Suprapubic skin (tissue), 4 donors: ENCODE results near the gene PPP2R1B. TPM values are rescaled to one million over a fixed set of nuclear protein-coding genes. Genes with fewer than 3 reads are reported as not detected.

Source experiments
- DNase-seq, 2 donors: peaks; one replicate each; pipeline ENCODE4 v3.0.0-alpha.2; 2019; ENCODE audit warnings: low spot score in 2 of 2
- H3K27ac ChIP-seq: fragments of 200-600 bp; sonication (generic); one replicate; pipeline ENCODE4 v1.5.1; 2019
- H3K27me3 ChIP-seq: fragments of 200-600 bp; sonication (generic); one replicate; pipeline ENCODE4 v1.5.1; 2019
- H3K36me3 ChIP-seq: fragments of 200-600 bp; sonication (generic); one replicate; pipeline ENCODE4 v1.5.1; 2019
- H3K4me1 ChIP-seq: fragments of 200-600 bp; sonication (generic); one replicate; pipeline ENCODE4 v1.5.1; 2019
- H3K4me3 ChIP-seq: fragments of 200-600 bp; sonication (generic); one replicate; pipeline ENCODE4 v1.5.1; 2019; ENCODE audit warnings: mild to moderate bottlenecking
- H3K9me3 ChIP-seq: fragments of 200-600 bp; sonication (generic); one replicate; pipeline ENCODE4 v1.5.1; 2019
- EP300 ChIP-seq: sonication (generic); formaldehyde crosslinking; IDR thresholded peaks from one replicate; pipeline ENCODE4 v1.6.1; 2017; ENCODE audit warnings: antibody characterized with exemption
- POLR2A ChIP-seq, 2 donors: fragments of 450-650 bp; IDR thresholded peaks; one replicate each; pipeline ENCODE4 v1.6.1; 2017; ENCODE audit warnings: antibody characterized with exemption in 2 of 2, mild to moderate bottlenecking in 2 of 2, moderate library complexity in 2 of 2
- POLR2AphosphoS5 ChIP-seq, 3 donors: sonication (generic); formaldehyde crosslinking; IDR thresholded peaks; one replicate each; pipeline ENCODE4 v1.6.1; 2017; ENCODE audit warnings: antibody characterized with exemption in 3 of 3
- WGBS: methylation state at CpG from one replicate; pipeline ENCODE4 v1.1.5; 2018; 5-methylcytosine and 5-hydroxymethylcytosine counted together
- total RNA-seq, 4 donors: library from RNA; depleted of rRNA; stranded (reverse); fragments of >200 nt; gene quantifications; one replicate each; pipeline ENCODE4 v1.1.0, GENCODE V29; 2016
- TF ChIP-seq, protein P1 (sequence below), 2 donors: fragments of 200-600 bp in 1 of 2; fragments of 450-650 bp in 1 of 2; sonication (generic) in 1 of 2; IDR thresholded peaks; one replicate each; pipeline ENCODE4 v1.5.1; 2016 to 2019; ENCODE audit warnings: antibody characterized with exemption in 2 of 2, mild to moderate bottlenecking in 1 of 2, moderate library complexity in 1 of 2

PPP2R1B gene
- total RNA-seq, 4 donors from 2014 or later: 27.9 to 39.8 (median 31.8) TPM

DNA sequence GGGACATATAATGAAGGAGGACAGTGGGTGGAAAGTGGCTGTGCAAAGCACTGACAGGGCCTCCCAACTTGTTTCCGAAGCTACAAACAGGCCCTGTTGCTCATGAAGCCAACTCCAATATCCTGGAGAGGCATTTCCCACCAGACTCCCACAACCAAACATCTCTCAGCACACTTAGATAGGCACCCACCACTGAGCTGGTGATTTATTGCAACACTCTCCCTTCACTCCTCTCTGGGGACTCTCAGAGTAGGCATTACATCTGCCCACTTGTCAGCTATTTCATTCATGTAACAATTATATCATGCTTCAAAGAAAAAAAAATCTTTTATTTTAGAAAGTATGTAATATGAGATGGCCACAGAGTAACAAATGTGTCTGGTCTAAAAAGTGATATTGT, 32.1 kb upstream of the PPP2R1B start:
- TF ChIP-seq POLR2AphosphoS5 (IDR thresholded peaks at IDR 0.05): no peak
- no peak for TF ChIP-seq POLR2A (IDR thresholded peaks at IDR 0.05)
- TF ChIP-seq EP300: no peak
- Histone ChIP-seq H3K27me3 (no peaks in the 10 kb centered on the region), H3K4me3 (no peak overlapping the region), H3K4me1 (peaks cover 22% of the 10 kb centered on the region), H3K36me3 (peaks cover 5% of the 10 kb centered on the region), H3K9me3 (no peaks in the 10 kb centered on the region), H3K27ac (no peak overlapping the region)
- WGBS: 96% methylated on average over 1 of the region's 1 CpG
- no peak for DNase-seq

DNA sequence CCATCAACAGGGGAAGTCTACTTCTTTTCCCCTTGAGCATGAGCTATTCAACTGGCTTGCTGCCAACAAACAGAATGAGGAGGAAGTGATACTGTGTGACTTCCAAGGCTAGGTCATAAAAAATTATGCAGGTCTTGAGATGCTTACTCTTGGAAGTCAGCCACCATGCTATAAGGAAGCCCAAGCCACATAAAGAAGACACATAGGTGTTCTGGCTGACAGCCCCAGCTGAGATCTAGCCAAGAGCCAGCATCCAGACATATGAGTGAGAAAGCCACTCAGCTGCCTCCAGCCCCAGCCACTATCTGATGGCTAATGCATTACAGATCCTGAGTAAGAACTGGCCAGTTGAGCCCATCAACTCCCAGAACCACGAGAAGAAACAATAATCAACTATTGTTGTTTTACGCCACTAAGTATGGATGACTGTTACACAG, 31.0 kb upstream of the PPP2R1B start:
- WGBS: 79% methylated on average over 2 of the region's 2 CpGs
- no peak for DNase-seq
- no peaks in the 10 kb centered on the region for H3K27me3 ChIP-seq
- no peak for TF ChIP-seq POLR2AphosphoS5 (IDR thresholded peaks at IDR 0.05)
- no peak for TF ChIP-seq POLR2A (IDR thresholded peaks at IDR 0.05)
- no peak for TF ChIP-seq EP300
- TF ChIP-seq, protein P1, sequence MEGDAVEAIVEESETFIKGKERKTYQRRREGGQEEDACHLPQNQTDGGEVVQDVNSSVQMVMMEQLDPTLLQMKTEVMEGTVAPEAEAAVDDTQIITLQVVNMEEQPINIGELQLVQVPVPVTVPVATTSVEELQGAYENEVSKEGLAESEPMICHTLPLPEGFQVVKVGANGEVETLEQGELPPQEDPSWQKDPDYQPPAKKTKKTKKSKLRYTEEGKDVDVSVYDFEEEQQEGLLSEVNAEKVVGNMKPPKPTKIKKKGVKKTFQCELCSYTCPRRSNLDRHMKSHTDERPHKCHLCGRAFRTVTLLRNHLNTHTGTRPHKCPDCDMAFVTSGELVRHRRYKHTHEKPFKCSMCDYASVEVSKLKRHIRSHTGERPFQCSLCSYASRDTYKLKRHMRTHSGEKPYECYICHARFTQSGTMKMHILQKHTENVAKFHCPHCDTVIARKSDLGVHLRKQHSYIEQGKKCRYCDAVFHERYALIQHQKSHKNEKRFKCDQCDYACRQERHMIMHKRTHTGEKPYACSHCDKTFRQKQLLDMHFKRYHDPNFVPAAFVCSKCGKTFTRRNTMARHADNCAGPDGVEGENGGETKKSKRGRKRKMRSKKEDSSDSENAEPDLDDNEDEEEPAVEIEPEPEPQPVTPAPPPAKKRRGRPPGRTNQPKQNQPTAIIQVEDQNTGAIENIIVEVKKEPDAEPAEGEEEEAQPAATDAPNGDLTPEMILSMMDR (IDR thresholded peaks at IDR 0.05): no peak
- peaks cover 25% of the 10 kb centered on the region for H3K4me1 ChIP-seq
- H3K36me3 ChIP-seq: peaks cover 5% of the 10 kb centered on the region
- no peak overlapping the region for H3K27ac ChIP-seq
- H3K9me3 ChIP-seq: no peaks in the 10 kb centered on the region
- H3K4me3 ChIP-seq: no peak overlapping the region

DNA sequence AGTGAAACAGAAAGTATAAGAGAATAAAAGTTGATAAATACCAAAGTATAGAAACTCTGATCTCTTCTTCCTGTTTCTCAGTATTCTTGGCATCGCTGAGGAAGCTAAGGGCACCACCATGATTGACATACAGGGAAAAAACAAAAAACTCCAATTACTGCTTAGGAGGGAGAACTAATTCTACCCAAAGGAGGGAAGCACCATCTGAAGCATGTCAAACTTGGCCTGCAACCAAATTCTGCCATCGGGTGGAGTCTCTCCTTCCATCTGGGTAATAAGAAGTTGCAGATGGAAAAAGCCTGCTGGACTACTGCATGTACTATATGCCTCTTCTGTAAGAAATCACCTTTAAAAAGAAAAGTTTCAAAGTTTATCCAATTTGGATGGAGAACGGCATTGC, 30.5 kb upstream of the PPP2R1B start:
- TF ChIP-seq POLR2AphosphoS5 (IDR thresholded peaks at IDR 0.05): no peak
- TF ChIP-seq EP300: no peak
- TF ChIP-seq POLR2A (IDR thresholded peaks at IDR 0.05): no peak
- TF ChIP-seq, protein P1 (IDR thresholded peaks at IDR 0.05): no peak
- no peak overlapping the region for H3K4me3 ChIP-seq
- H3K9me3 ChIP-seq: no peaks in the 10 kb centered on the region
- H3K4me1 ChIP-seq: peaks cover 25% of the 10 kb centered on the region
- H3K27ac ChIP-seq: peak overlapping the region; percentile 45
- peaks cover 5% of the 10 kb centered on the region for H3K36me3 ChIP-seq
- DNase-seq: no peak
- WGBS: 38% methylated on average over 3 of the region's 3 CpGs
- no peaks in the 10 kb centered on the region for H3K27me3 ChIP-seq

DNA sequence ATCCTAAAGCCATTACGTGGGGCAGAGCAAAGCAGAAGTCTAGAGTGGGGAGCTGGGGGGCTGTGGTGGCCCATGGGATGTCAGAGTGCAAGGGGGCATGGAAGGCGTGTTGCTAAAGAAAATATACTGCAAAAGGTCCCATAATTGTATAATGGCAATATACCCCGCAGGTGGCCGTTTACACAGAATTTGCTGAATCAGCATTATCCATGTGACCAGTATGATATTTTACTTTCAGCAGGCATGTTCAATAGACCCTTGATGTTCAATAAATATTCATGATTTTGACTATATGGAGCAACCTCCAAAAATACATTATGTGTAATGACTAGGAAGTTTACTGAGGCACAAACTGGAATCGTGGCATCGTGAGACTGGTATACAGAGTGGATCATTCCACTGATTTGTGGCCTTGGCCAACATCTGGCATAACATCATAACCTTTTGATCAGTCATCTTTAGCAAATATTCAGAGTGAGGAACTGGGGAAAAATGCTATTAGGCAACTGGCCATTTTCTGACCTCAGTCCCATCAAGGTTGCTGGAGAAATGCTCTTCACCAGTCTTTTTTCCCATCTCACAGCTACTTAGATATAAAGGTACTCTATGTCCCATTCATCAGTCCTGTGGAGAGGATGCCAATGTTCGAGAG, 29.3 kb upstream of the PPP2R1B start:
- 91% methylated on average over 7 of the region's 7 CpGs for WGBS
- Histone ChIP-seq H3K27me3 (no peaks in the 10 kb centered on the region), H3K4me1 (peaks cover 19% of the 10 kb centered on the region), H3K9me3 (no peaks in the 10 kb centered on the region), H3K4me3 (no peak overlapping the region), H3K27ac (no peak overlapping the region), H3K36me3 (peaks cover 5% of the 10 kb centered on the region)
- DNase-seq: no peak
- TF ChIP-seq POLR2A (IDR thresholded peaks at IDR 0.05) (no peak), POLR2AphosphoS5 (IDR thresholded peaks at IDR 0.05) (no peak), EP300 (no peak)
- TF ChIP-seq, protein P1 (IDR thresholded peaks at IDR 0.05): no peak

DNA sequence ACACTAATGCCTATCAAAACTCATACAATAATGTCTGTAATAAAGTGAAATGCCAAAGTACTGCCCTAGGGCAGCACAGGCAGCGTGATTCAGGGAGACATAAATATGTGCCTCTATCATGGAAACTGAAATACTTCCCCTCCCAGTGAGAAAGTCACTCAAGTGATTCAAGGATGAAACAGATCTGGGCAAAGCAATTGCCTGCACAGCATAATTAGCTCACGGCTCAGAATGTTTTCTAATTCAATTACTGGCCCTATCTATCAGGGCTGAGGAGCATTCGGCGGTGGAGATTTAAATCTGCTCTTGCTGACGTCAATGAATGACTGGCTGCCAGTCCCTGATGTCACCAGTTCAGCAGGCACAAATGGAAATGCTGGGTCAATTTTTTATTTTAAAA, 27.7 kb upstream of the PPP2R1B start:
- TF ChIP-seq POLR2A (IDR thresholded peaks at IDR 0.05) (no peak), POLR2AphosphoS5 (IDR thresholded peaks at IDR 0.05) (no peak), EP300 (no peak)
- TF ChIP-seq, protein P1 (IDR thresholded peaks at IDR 0.05): no peak
- peak overlapping the region; percentile 59 for H3K27ac ChIP-seq
- H3K36me3 ChIP-seq: peaks cover 5% of the 10 kb centered on the region
- DNase-seq: no peak
- WGBS: 34% methylated on average over 5 of the region's 5 CpGs
- no peaks in the 10 kb centered on the region for H3K9me3 ChIP-seq
- no peaks in the 10 kb centered on the region for H3K27me3 ChIP-seq
- no peak overlapping the region for H3K4me3 ChIP-seq
- peaks cover 11% of the 10 kb centered on the region for H3K4me1 ChIP-seq
